ENCODE data around the gene SLC4A1.

SLC4A1 gene

GRCh38 chr17:44198721-44199552, 69.0 kb downstream of the SLC4A1 start:
- Histone ChIP-seq H3K36me3 (replicated peaks; ENCODE audit: insufficient read depth, low read length) (no peaks in the 10 kb centered on the region; the same call in 1 of the 2 replicates), H2AFZ (ENCODE audit: low read length) (0 out of 2 replicates have a peak overlapping the region, but pooled peaks have one; percentile 22), H4K20me1 (ENCODE audit: insufficient read depth, low read length) (no peaks in the 10 kb centered on the region), H3K27me3 (replicated peaks; ENCODE audit: insufficient read depth, low read length) (no peaks in the 10 kb centered on the region), H3K9me2 (replicated peaks; ENCODE audit: insufficient read depth, low read length) (no peaks in the 10 kb centered on the region), H3K4me2 (ENCODE audit: low read depth, low read length) (peak overlapping the region; percentile 89), H3K9me3 (replicated peaks; ENCODE audit: insufficient read depth, low read length) (no peaks in the 10 kb centered on the region), H3K4me3 (ENCODE audit: low read length) (peak overlapping the region; percentile 86), H3K4me1 (ENCODE audit: low read length) (peaks cover 12% of the 10 kb centered on the region), H3K79me2 (ENCODE audit: low read length) (peaks cover 45% of the 10 kb centered on the region), H3K27ac (ENCODE audit: low read length) (peak overlapping the region; percentile 72), H3K9ac (ENCODE audit: low read length) (peak overlapping the region; percentile 82), H3F3A (ENCODE audit: insufficient read depth, low read length) (peaks cover 44% of the 10 kb centered on the region)
- TF ChIP-seq EZH2phosphoT487 (IDR thresholded peaks at IDR 0.05; ENCODE audit: low read length) (no peak), EZH2 (optimal IDR thresholded peaks at IDR 0.05; ENCODE audit: low read depth, low read length) (no peak)
- TF ChIP-seq, protein P1, sequence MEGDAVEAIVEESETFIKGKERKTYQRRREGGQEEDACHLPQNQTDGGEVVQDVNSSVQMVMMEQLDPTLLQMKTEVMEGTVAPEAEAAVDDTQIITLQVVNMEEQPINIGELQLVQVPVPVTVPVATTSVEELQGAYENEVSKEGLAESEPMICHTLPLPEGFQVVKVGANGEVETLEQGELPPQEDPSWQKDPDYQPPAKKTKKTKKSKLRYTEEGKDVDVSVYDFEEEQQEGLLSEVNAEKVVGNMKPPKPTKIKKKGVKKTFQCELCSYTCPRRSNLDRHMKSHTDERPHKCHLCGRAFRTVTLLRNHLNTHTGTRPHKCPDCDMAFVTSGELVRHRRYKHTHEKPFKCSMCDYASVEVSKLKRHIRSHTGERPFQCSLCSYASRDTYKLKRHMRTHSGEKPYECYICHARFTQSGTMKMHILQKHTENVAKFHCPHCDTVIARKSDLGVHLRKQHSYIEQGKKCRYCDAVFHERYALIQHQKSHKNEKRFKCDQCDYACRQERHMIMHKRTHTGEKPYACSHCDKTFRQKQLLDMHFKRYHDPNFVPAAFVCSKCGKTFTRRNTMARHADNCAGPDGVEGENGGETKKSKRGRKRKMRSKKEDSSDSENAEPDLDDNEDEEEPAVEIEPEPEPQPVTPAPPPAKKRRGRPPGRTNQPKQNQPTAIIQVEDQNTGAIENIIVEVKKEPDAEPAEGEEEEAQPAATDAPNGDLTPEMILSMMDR (IDR thresholded peaks at IDR 0.05; ENCODE audit: low read length): no peak
- peak; percentile 46 for DNase-seq

Measured in MM.1S (cell line).